Liver (tissue), 9 donors: ENCODE measurements around the gene IGSF8. TPM values are rescaled to one million over a fixed set of nuclear protein-coding genes. Genes with fewer than 3 reads are reported as not detected.

Experiments used
- DNase-seq: peaks from one replicate; pipeline ENCODE4 v3.0.0-alpha.2; 2017; ENCODE audit warnings: low spot score
- H3K27ac ChIP-seq, 2 donors: one replicate each; pipeline ENCODE4 v1.7.0; 2013; ENCODE audit warnings: inconsistent platforms in 2 of 2, low read length in 2 of 2, control low read depth in 1 of 2, low read depth in 1 of 2, mild to moderate bottlenecking in 1 of 2
- H3K27me3 ChIP-seq, 4 donors: one replicate each; pipeline versions ENCODE4 v1.6.1 to v1.7.0; 2013; ENCODE audit warnings: low read length in 3 of 4, inconsistent platforms in 1 of 4, mild to moderate bottlenecking in 1 of 4, moderate library complexity in 1 of 4; ENCODE audit not compliant: control insufficient read depth in 4 of 4, insufficient read depth in 4 of 4
- H3K36me3 ChIP-seq, 4 donors: one replicate each; pipeline versions ENCODE4 v1.6.1 to v1.7.0; 2013; ENCODE audit warnings: low read length in 3 of 4, mild to moderate bottlenecking in 3 of 4, low read depth in 1 of 4, moderate library complexity in 1 of 4; ENCODE audit not compliant: control insufficient read depth in 4 of 4, insufficient read depth in 3 of 4
- H3K4me1 ChIP-seq, 4 donors: one replicate each; pipeline versions ENCODE4 v1.6.1 to v1.7.0; 2013; ENCODE audit warnings: low read length in 3 of 4, mild to moderate bottlenecking in 3 of 4, moderate library complexity in 1 of 4; ENCODE audit not compliant: control insufficient read depth in 4 of 4, insufficient read depth in 4 of 4
- H3K4me3 ChIP-seq, 3 donors: one replicate each; pipeline versions ENCODE4 v1.6.1 to v1.7.0; 2013; ENCODE audit warnings: low read length in 3 of 3, control low read depth in 1 of 3, low read depth in 1 of 3, mild to moderate bottlenecking in 1 of 3
- H3K9ac ChIP-seq, 2 donors: one replicate each; pipeline ENCODE4 v1.7.0; 2013; ENCODE audit warnings: low read length in 2 of 2, mild to moderate bottlenecking in 2 of 2, moderate library complexity in 2 of 2, control low read depth in 1 of 2, low read depth in 1 of 2
- H3K9me3 ChIP-seq, 4 donors: one replicate each; pipeline versions ENCODE4 v1.6.1 to v1.7.0; 2013; ENCODE audit warnings: low read length in 3 of 4; ENCODE audit not compliant: control insufficient read depth in 4 of 4
- CTCF ChIP-seq: fragments of 150-350 bp; IDR thresholded peaks from 2 replicates; pipeline ENCODE4 v1.5.1; 2017; ENCODE audit warnings: improper control_type of control experiment, low read depth, low read length; ENCODE audit not compliant: missing input control
- FOXA1 ChIP-seq: IDR thresholded peaks from 2 replicates; pipeline ENCODE4 v1.6.1; 2016; ENCODE audit warnings: antibody characterized with exemption
- FOXA2 ChIP-seq: IDR thresholded peaks from 2 replicates; pipeline ENCODE4 v1.6.1; 2016; ENCODE audit warnings: antibody characterized with exemption
- GABPA ChIP-seq, 2 donors: IDR thresholded peaks in 1 of 2; conservative IDR thresholded peaks in 1 of 2; 2 replicates each; pipeline ENCODE4 v1.6.1; 2016; ENCODE audit warnings: antibody characterized with exemption in 2 of 2, mild to moderate bottlenecking in 1 of 2, moderate library complexity in 1 of 2
- HNF4A ChIP-seq, 2 donors: conservative IDR thresholded peaks; 2 replicates each; pipeline ENCODE4 v1.6.1; 2016; ENCODE audit warnings: antibody characterized with exemption in 2 of 2, mild to moderate bottlenecking in 2 of 2
- HNF4G ChIP-seq: IDR thresholded peaks from 2 replicates; pipeline ENCODE4 v1.6.1; 2016; ENCODE audit warnings: antibody characterized with exemption
- JUND ChIP-seq, 2 donors: IDR thresholded peaks; 2 replicates each; pipeline ENCODE4 v1.6.1; 2016; ENCODE audit warnings: antibody characterized with exemption in 2 of 2
- NR2F2 ChIP-seq: IDR thresholded peaks from 2 replicates; pipeline ENCODE4 v1.6.1; 2016; ENCODE audit warnings: antibody characterized with exemption
- RAD21 ChIP-seq, 2 donors: IDR thresholded peaks; 2 replicates each; pipeline ENCODE4 v1.6.1; 2016; ENCODE audit warnings: antibody characterized with exemption in 2 of 2, mild to moderate bottlenecking in 2 of 2
- RXRA ChIP-seq, 2 donors: IDR thresholded peaks; 2 replicates each; pipeline ENCODE4 v1.6.1; 2017 to 2018; ENCODE audit warnings: antibody characterized with exemption in 2 of 2, mild to moderate bottlenecking in 1 of 2
- SP1 ChIP-seq: IDR thresholded peaks from 2 replicates; pipeline ENCODE4 v1.6.1; 2018; ENCODE audit warnings: antibody characterized with exemption, mild to moderate bottlenecking
- TAF1 ChIP-seq: conservative IDR thresholded peaks from 2 replicates; pipeline ENCODE4 v1.6.1; 2016; ENCODE audit warnings: antibody characterized with exemption, mild to moderate bottlenecking
- YY1 ChIP-seq: IDR thresholded peaks from 2 replicates; pipeline ENCODE4 v1.6.1; 2016; ENCODE audit warnings: antibody characterized with exemption, mild to moderate bottlenecking
- WGBS: extraction: QIAGEN DNeasy Blood & Tissue Kit; methylation state at CpG from one replicate; pipeline ENCODE4 v1.1.7; 2013; 5-methylcytosine and 5-hydroxymethylcytosine counted together
- polyA plus RNA-seq, 2 donors: library from polyadenylated mRNA; stranded (reverse) in 1 of 2; unstranded in 1 of 2; fragments of 200-250 nt in 1 of 2; fragments of >200 nt in 1 of 2; fragmentation: Nextera tagmentation in 1 of 2; extraction: Ambion mirVana in 1 of 2; gene quantifications; one replicate each; pipeline versions ENCODE4 v1.2.1 to v1.2.3, GENCODE V29; 2013 to 2015
- total RNA-seq, 2 donors: library from RNA; depleted of rRNA; stranded (reverse); fragments of >200 nt; gene quantifications; one replicate each; pipeline ENCODE4 v1.2.3, GENCODE V29; 2014
- TF ChIP-seq, protein P1 (sequence below): IDR thresholded peaks from 2 replicates; pipeline ENCODE4 v1.6.1; 2016; ENCODE audit warnings: antibody characterized with exemption
- TF ChIP-seq, protein P2 (sequence below): IDR thresholded peaks from 2 replicates; pipeline ENCODE4 v1.6.1; 2016; ENCODE audit warnings: antibody characterized with exemption
- TF ChIP-seq, protein P3 (sequence below): IDR thresholded peaks from 2 replicates; pipeline ENCODE4 v1.6.1; 2016; ENCODE audit warnings: antibody characterized with exemption
- TF ChIP-seq, protein P4 (sequence below): IDR thresholded peaks from 2 replicates; pipeline ENCODE4 v1.6.1; 2016; ENCODE audit warnings: antibody characterized with exemption, mild to moderate bottlenecking
- donor health status: healthy.
- donor health status: healthy.
- donor health status: healthy.
- donor health status: healthy.
- donor health status: healthy.

Gene IGSF8
- total and polyA plus RNA-seq, 4 donors = 9.8 to 24.3 (median 20.3) TPM

GRCh38 chr1:160094806-160095205, 3.6 kb downstream of the IGSF8 start:
- Histone ChIP-seq H3K36me3 (peaks cover 0 to 19% (median 11%) of the 10 kb centered on the region in 4 donors), H3K27me3 (no peaks in the 10 kb centered on the region), H3K9ac (no peak overlapping the region), H3K4me1 (peaks cover 32 to 67% (median 58%) of the 10 kb centered on the region in 4 donors), H3K27ac (peak overlapping the region; percentile 47 to 89), H3K9me3 (no peaks in the 10 kb centered on the region), H3K4me3 (no peak overlapping the region)
- TF ChIP-seq YY1 (no peak), RXRA (IDR thresholded peaks at IDR 0.05) (no peak), FOXA2 (no peak), GABPA (IDR thresholded peaks at IDR 0.05 in 1 of 2, conservative IDR thresholded peaks at IDR 0.05 in 1 of 2) (no peak), HNF4A (conservative IDR thresholded peaks at IDR 0.05) (no peak), SP1 (no peak), FOXA1 (no peak), RAD21 (IDR thresholded peaks at IDR 0.05) (no peak), CTCF (no peak), JUND (IDR thresholded peaks at IDR 0.05) (no peak), NR2F2 (no peak), HNF4G (no peak)
- TF ChIP-seq, protein P1, sequence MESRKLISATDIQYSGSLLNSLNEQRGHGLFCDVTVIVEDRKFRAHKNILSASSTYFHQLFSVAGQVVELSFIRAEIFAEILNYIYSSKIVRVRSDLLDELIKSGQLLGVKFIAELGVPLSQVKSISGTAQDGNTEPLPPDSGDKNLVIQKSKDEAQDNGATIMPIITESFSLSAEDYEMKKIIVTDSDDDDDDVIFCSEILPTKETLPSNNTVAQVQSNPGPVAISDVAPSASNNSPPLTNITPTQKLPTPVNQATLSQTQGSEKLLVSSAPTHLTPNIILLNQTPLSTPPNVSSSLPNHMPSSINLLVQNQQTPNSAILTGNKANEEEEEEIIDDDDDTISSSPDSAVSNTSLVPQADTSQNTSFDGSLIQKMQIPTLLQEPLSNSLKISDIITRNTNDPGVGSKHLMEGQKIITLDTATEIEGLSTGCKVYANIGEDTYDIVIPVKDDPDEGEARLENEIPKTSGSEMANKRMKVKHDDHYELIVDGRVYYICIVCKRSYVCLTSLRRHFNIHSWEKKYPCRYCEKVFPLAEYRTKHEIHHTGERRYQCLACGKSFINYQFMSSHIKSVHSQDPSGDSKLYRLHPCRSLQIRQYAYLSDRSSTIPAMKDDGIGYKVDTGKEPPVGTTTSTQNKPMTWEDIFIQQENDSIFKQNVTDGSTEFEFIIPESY = no peak
- TF ChIP-seq, protein P2, sequence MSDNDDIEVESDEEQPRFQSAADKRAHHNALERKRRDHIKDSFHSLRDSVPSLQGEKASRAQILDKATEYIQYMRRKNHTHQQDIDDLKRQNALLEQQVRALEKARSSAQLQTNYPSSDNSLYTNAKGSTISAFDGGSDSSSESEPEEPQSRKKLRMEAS = no peak
- WGBS = 91% methylated on average over 14 of the region's 14 CpGs
- no peak for DNase-seq

DNA sequence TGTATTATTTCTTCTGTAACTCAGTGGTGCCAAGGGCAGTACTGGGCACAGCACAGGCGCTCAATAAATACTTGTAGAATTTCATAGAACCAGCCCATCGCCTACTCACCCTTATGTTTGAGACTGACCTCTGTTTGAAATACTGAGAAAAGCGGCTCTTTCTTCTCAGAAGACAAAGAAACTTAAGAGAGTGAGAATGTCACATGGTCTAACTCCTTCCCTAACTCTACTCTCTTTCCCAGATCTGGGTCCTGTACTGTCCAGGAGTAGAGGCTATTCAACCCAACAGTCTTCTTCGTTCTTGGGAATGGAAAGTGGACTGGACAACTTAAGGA, 4.2 kb downstream of the IGSF8 start:
- Histone ChIP-seq H3K27ac (peak overlapping the region; percentile 47 to 87), H3K9ac (no peak overlapping the region), H3K36me3 (peaks cover 0 to 22% (median 11%) of the 10 kb centered on the region in 4 donors), H3K4me1 (peaks cover 32 to 62% (median 54%) of the 10 kb centered on the region in 4 donors), H3K9me3 (no peaks in the 10 kb centered on the region), H3K27me3 (no peaks in the 10 kb centered on the region), H3K4me3 (no peak overlapping the region)
- WGBS = 32% methylated on average over 4 of the region's 4 CpGs
- TF ChIP-seq, protein P2 = no peak
- TF ChIP-seq, protein P3, sequence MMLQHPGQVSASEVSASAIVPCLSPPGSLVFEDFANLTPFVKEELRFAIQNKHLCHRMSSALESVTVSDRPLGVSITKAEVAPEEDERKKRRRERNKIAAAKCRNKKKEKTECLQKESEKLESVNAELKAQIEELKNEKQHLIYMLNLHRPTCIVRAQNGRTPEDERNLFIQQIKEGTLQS = no peak
- TF ChIP-seq RAD21 (IDR thresholded peaks at IDR 0.05) = no peak
- TF ChIP-seq FOXA2 = no peak
- no peak for TF ChIP-seq YY1
- TF ChIP-seq RXRA (IDR thresholded peaks at IDR 0.05) = peak in 1 of 2 donors; percentile 56
- TF ChIP-seq, protein P4, sequence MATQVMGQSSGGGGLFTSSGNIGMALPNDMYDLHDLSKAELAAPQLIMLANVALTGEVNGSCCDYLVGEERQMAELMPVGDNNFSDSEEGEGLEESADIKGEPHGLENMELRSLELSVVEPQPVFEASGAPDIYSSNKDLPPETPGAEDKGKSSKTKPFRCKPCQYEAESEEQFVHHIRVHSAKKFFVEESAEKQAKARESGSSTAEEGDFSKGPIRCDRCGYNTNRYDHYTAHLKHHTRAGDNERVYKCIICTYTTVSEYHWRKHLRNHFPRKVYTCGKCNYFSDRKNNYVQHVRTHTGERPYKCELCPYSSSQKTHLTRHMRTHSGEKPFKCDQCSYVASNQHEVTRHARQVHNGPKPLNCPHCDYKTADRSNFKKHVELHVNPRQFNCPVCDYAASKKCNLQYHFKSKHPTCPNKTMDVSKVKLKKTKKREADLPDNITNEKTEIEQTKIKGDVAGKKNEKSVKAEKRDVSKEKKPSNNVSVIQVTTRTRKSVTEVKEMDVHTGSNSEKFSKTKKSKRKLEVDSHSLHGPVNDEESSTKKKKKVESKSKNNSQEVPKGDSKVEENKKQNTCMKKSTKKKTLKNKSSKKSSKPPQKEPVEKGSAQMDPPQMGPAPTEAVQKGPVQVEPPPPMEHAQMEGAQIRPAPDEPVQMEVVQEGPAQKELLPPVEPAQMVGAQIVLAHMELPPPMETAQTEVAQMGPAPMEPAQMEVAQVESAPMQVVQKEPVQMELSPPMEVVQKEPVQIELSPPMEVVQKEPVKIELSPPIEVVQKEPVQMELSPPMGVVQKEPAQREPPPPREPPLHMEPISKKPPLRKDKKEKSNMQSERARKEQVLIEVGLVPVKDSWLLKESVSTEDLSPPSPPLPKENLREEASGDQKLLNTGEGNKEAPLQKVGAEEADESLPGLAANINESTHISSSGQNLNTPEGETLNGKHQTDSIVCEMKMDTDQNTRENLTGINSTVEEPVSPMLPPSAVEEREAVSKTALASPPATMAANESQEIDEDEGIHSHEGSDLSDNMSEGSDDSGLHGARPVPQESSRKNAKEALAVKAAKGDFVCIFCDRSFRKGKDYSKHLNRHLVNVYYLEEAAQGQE = peak; percentile 56
- peak; percentile 88 for TF ChIP-seq SP1
- TF ChIP-seq, protein P1 = no peak
- no peak for TF ChIP-seq TAF1
- TF ChIP-seq NR2F2 = no peak
- no peak for TF ChIP-seq JUND (IDR thresholded peaks at IDR 0.05)
- DNase-seq = no peak
